Endothelial cell of umbilical vein (primary cell): ENCODE data around the gene GCGR. TPM values are rescaled to one million over a fixed set of nuclear protein-coding genes. Genes with fewer than 3 reads are reported as not detected.

Experiments
- BruUV-seq: library from RNA; stranded (reverse); fragments of 400-500 nt; replicated peaks from 2 replicates; lab custom pipeline; 2021; lab: Mats Ljungman, UMichigan
- CTCF ChIA-PET: fragments of 300-600, 350-600 bp; sonication (Branson Sonifier 250); formaldehyde crosslinking; loops from one replicate; lab custom pipeline; 2021; ENCODE audit warnings: antibody characterized with exemption, inconsistent platforms; lab: Charles Lee
- POLR2A ChIA-PET: fragments of 300-600, 350-600 bp; sonication (Branson Sonifier 250); formaldehyde crosslinking; loops from one replicate; lab custom pipeline; 2021; ENCODE audit warnings: antibody characterized with exemption, inconsistent platforms; lab: Charles Lee
- DNase-seq: peaks from one replicate; pipeline ENCODE4 v3.0.0-alpha.2; 2011; ENCODE audit warnings: low read depth, low spot score
- FAIRE-seq: peaks from 2 replicates; lab custom pipeline; 2011; peaks lifted over from hg19 to GRCh38; lab: Jason Lieb, UNC
- H2AFZ ChIP-seq: 2 replicates; pipeline ENCODE4 v1.6.0; 2012; ENCODE audit warnings: low read depth, low read length, control low read depth, inconsistent platforms
- H3K27ac ChIP-seq: 2 replicates; pipeline ENCODE4 v1.5.1; 2011; ENCODE audit warnings: low read depth, mild to moderate bottlenecking, control low read depth, low read length, moderate library complexity; ENCODE audit not compliant: insufficient read depth
- H3K27me3 ChIP-seq, 2 experiments: 2 replicates each; pipeline versions ENCODE4 v1.6.0 to v1.6.1; 2011; ENCODE audit warnings: low read length in 2 of 2, mixed read lengths in 1 of 2; ENCODE audit not compliant: control insufficient read depth in 2 of 2, insufficient read depth in 2 of 2
- H3K36me3 ChIP-seq, 2 experiments: 2 replicates in 1 of 2; 3 replicates in 1 of 2; pipeline ENCODE4 v1.5.1; 2011; ENCODE audit warnings: low read length in 2 of 2, mild to moderate bottlenecking in 1 of 2, moderate library complexity in 1 of 2; ENCODE audit not compliant: control insufficient read depth in 2 of 2, insufficient read depth in 2 of 2; ENCODE audit errors: extremely low read depth in 1 of 2
- H3K4me1 ChIP-seq: 3 replicates; pipeline ENCODE4 v1.5.1; 2011; ENCODE audit warnings: mild to moderate bottlenecking, low read length; ENCODE audit not compliant: control insufficient read depth, insufficient read depth; ENCODE audit errors: extremely low read depth
- H3K4me2 ChIP-seq: 2 replicates; pipeline ENCODE4 v1.6.1; 2011; ENCODE audit warnings: low read length, control low read depth, mixed read lengths; ENCODE audit not compliant: insufficient read depth
- H3K4me3 ChIP-seq, 3 experiments: fragments of 200-600 bp in 1 of 3; sonication (generic), shearing (Covaris generic) in 1 of 3; replicated peaks in 1 of 3; 2 replicates each; pipeline ENCODE4 v1.5.1; 2011 to 2016; ENCODE audit warnings: control low read depth in 3 of 3, low read length in 3 of 3, mild to moderate bottlenecking in 2 of 3, inconsistent platforms in 1 of 3, low read depth in 1 of 3, moderate library complexity in 1 of 3; ENCODE audit not compliant: insufficient read depth in 1 of 3
- H3K79me2 ChIP-seq: 2 replicates; pipeline ENCODE4 v1.6.0; 2012; ENCODE audit warnings: low read length, inconsistent platforms; ENCODE audit not compliant: control insufficient read depth, insufficient read depth
- H3K9ac ChIP-seq: replicated peaks from 2 replicates; pipeline ENCODE3; 2011; ENCODE audit warnings: low read length, control low read depth; ENCODE audit not compliant: insufficient read depth; ENCODE audit errors: extremely low read depth
- H3K9me1 ChIP-seq: replicated peaks from 3 replicates; pipeline ENCODE4 v1.6.0; 2011; ENCODE audit warnings: mild to moderate bottlenecking, low read length; ENCODE audit not compliant: control insufficient read depth, insufficient read depth; ENCODE audit errors: extremely low read depth
- H3K9me3 ChIP-seq: replicated peaks from 2 replicates; pipeline ENCODE4 v1.5.1; 2012; ENCODE audit warnings: low read length, inconsistent platforms; ENCODE audit not compliant: control insufficient read depth, insufficient read depth
- H4K20me1 ChIP-seq: replicated peaks from 2 replicates; pipeline ENCODE3; 2011; ENCODE audit warnings: mild to moderate bottlenecking, low read length; ENCODE audit not compliant: control insufficient read depth, insufficient read depth; ENCODE audit errors: extremely low read depth
- EZH2 ChIP-seq: IDR thresholded peaks from 2 replicates; pipeline ENCODE4 v1.6.1; 2012; ENCODE audit warnings: borderline replicate concordance, low read depth, mild to moderate bottlenecking, moderate library complexity, low read length, inconsistent platforms; ENCODE audit not compliant: severe bottlenecking
- FOS ChIP-seq: IDR thresholded peaks from 2 replicates; pipeline ENCODE4 v1.6.1; 2011; ENCODE audit warnings: mild to moderate bottlenecking, low read length, moderate library complexity, borderline replicate concordance; ENCODE audit not compliant: insufficient read depth
- GATA2 ChIP-seq: IDR thresholded peaks from 2 replicates; pipeline ENCODE4 v1.7.0; 2011; ENCODE audit warnings: low read depth, mild to moderate bottlenecking, moderate library complexity, mixed read lengths, low read length; ENCODE audit not compliant: insufficient read length, insufficient read depth
- JUN ChIP-seq: IDR thresholded peaks from 2 replicates; pipeline ENCODE4 v1.6.1; 2011; ENCODE audit warnings: borderline replicate concordance, low read depth; ENCODE audit not compliant: insufficient read length, insufficient read depth
- MYC ChIP-seq: IDR thresholded peaks from one replicate; pipeline ENCODE4 v1.6.1; 2011; ENCODE audit warnings: mild to moderate bottlenecking, low read depth, low read length
- POLR2A ChIP-seq: IDR thresholded peaks from 2 replicates; pipeline ENCODE4 v1.6.1; 2012; ENCODE audit warnings: low read depth, mild to moderate bottlenecking, control low read depth, low read length
- POLR2AphosphoS5 ChIP-seq: IDR thresholded peaks from 2 replicates; pipeline ENCODE4 v1.6.1; 2012; ENCODE audit warnings: low read depth, mild to moderate bottlenecking, control low read depth, low read length, moderate library complexity; ENCODE audit not compliant: insufficient read depth
- dilution Hi-C: fragments of 300-500 bp; cut with MboI; formaldehyde crosslinking; loops from one replicate; pipeline ENCODE4 v1.15.0; 2019; ENCODE audit warnings: low sequenced_read_pairs; ENCODE audit not compliant: extremely low pct_ligation_motif_present
- intact Hi-C: fragments of 100-400 bp; cut with micrococcal nuclease; formaldehyde crosslinking; loops from one replicate; pipeline ENCODE4 v1.10.0; 2022
- polyA plus RNA-seq, 4 experiments: library from polyadenylated mRNA; depleted of rRNA in 3 of 4; stranded (reverse) in 3 of 4; unstranded in 1 of 4; fragments of >200 nt; gene quantifications; 2 replicates each; pipeline versions ENCODE4 v1.2.1 to v1.2.3, GENCODE V29; 2011 to 2012; ENCODE audit warnings: missing spikeins in 1 of 4
- total RNA-seq: library from RNA; stranded (reverse); gene quantifications from 2 replicates; pipeline ENCODE4 v1.2.3, GENCODE V29; 2021
- TF ChIP-seq, protein P1 (sequence below), 2 donors: IDR thresholded peaks; 1 replicate in 1 of 2; 2 replicates in 1 of 2; pipeline ENCODE4 v1.5.1; 2011; ENCODE audit warnings: low read length in 2 of 2, mild to moderate bottlenecking in 2 of 2, moderate library complexity in 2 of 2, control low read depth in 1 of 2, inconsistent platforms in 1 of 2, low read depth in 1 of 2; ENCODE audit not compliant: insufficient read depth in 1 of 2; ENCODE audit errors: extremely low read depth in 1 of 2
- TF ChIP-seq, protein P2 (sequence below): IDR thresholded peaks from 2 replicates; pipeline ENCODE4 v1.6.1; 2011; ENCODE audit not compliant: insufficient read depth, insufficient read length

Gene GCGR
- total and polyA plus RNA-seq, 2 donors (not counting 3 experiments of a cell fraction or from before 2014, with no cell fraction given) = not detected

DNA sequence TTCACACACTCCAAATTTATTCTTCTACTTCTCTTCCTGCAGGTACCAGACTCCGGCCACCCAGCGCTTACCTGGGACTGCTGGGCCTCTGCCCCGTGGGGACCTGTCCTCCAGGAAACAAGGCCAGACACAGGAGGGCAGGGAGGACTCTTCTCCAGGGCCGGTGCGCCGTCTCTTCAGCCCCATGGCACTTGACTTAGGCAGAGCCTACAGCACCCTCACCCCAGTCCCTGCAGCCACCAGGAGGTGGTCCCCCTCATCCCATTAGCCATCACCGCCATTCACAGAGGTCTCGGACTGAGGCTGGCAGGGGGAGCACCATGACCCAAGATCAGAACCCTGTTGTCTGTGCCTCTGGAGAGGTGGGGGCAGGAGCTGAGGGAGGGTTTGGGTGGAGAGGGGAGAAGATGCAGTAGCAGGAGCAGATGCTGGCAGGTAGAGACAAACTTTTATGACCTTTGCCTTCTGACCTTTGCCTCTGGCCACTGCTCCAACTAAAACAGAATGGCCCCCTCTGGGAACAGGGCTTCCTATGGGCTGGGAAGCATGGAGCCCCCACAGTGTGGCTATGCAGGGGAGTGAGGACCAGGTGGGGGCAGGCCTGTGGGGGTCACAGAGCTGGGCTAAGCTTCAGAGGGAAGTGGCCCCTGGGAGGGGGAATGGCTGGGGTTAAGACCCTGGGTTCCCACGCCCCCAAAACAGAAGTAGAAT, 1.7 kb upstream of the GCGR start:
- dilution Hi-C loops = no loop called here
- intact Hi-C loops = no loop called here

More for the DNA sequence above, 1.7 kb upstream of the GCGR start:
- no peak overlapping the region for H3K4me2 ChIP-seq
- peaks cover 25 to 36% of the 10 kb centered on the region in 2 experiments for H3K27me3 ChIP-seq
- TF ChIP-seq, protein P1, sequence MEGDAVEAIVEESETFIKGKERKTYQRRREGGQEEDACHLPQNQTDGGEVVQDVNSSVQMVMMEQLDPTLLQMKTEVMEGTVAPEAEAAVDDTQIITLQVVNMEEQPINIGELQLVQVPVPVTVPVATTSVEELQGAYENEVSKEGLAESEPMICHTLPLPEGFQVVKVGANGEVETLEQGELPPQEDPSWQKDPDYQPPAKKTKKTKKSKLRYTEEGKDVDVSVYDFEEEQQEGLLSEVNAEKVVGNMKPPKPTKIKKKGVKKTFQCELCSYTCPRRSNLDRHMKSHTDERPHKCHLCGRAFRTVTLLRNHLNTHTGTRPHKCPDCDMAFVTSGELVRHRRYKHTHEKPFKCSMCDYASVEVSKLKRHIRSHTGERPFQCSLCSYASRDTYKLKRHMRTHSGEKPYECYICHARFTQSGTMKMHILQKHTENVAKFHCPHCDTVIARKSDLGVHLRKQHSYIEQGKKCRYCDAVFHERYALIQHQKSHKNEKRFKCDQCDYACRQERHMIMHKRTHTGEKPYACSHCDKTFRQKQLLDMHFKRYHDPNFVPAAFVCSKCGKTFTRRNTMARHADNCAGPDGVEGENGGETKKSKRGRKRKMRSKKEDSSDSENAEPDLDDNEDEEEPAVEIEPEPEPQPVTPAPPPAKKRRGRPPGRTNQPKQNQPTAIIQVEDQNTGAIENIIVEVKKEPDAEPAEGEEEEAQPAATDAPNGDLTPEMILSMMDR (IDR thresholded peaks at IDR 0.05; ENCODE audit: extremely low read depth in 1 of 2, insufficient read depth in 1 of 2, low read depth in 1 of 2, low read length in 2 of 2) = no peak
- TF ChIP-seq POLR2A (no peak), EZH2 (no peak), MYC (no peak), POLR2AphosphoS5 (no peak), GATA2 (no peak), FOS (no peak), JUN (no peak)
- TF ChIP-seq, protein P2, sequence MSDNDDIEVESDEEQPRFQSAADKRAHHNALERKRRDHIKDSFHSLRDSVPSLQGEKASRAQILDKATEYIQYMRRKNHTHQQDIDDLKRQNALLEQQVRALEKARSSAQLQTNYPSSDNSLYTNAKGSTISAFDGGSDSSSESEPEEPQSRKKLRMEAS = no peak
- no TSS peak for BruUV-seq
- H3K79me2 ChIP-seq = no peaks in the 10 kb centered on the region
- DNase-seq = no peak
- no peak overlapping the region for H3K9ac ChIP-seq
- H2AFZ ChIP-seq = no peak overlapping the region
- H3K9me1 ChIP-seq = no peaks in the 10 kb centered on the region
- H3K4me3 ChIP-seq = no peak overlapping the region
- CTCF ChIA-PET = no interaction called here
- no peak overlapping the region for H3K27ac ChIP-seq
- no peaks in the 10 kb centered on the region for H3K9me3 ChIP-seq
- H4K20me1 ChIP-seq = no peaks in the 10 kb centered on the region
- POLR2A ChIA-PET = no interaction called here
- H3K36me3 ChIP-seq = no peaks in the 10 kb centered on the region
- no peak for FAIRE-seq
- no peaks in the 10 kb centered on the region for H3K4me1 ChIP-seq
